Nephron progenitor cell (in vitro differentiated cells): ENCODE data around the gene DKK2.
"Not testable (repeated sequence)": the region's sequence is repeated elsewhere in the genome, so short reads cannot be mapped to it uniquely, and the experiment has no call there.

ENCODE experiments used
- DNase-seq: peaks from one replicate; pipeline ENCODE4 v3.0.0; 2021
- H3K27ac Mint-ChIP-seq: 2 replicates; pipeline ENCODE4 v1.8.0; 2021; ENCODE audit warnings: mild to moderate bottlenecking, moderate library complexity, mixed read lengths
- H3K27me3 Mint-ChIP-seq: 2 replicates; pipeline ENCODE4 v1.8.0; 2021; ENCODE audit warnings: mild to moderate bottlenecking, low read depth, mixed read lengths; ENCODE audit not compliant: poor library complexity
- H3K36me3 Mint-ChIP-seq: 2 replicates; pipeline ENCODE4 v1.8.0; 2021; ENCODE audit warnings: low read depth, mixed read lengths
- H3K4me1 Mint-ChIP-seq: 2 replicates; pipeline ENCODE4 v1.8.0; 2021; ENCODE audit warnings: mixed read lengths
- H3K4me3 Mint-ChIP-seq: 2 replicates; pipeline ENCODE4 v1.8.0; 2021; ENCODE audit warnings: mild to moderate bottlenecking, moderate library complexity, mixed read lengths
- H3K9me3 Mint-ChIP-seq: 2 replicates; pipeline ENCODE4 v1.8.0; 2021; ENCODE audit warnings: mild to moderate bottlenecking, moderate library complexity, mixed read lengths
- CTCF ChIP-seq: fragments of 200-600 bp; sonication (generic); IDR thresholded peaks from 2 replicates; pipeline ENCODE4 v1.5.0; 2021; ENCODE audit warnings: antibody characterized with exemption

The DKK2 gene

GRCh38 chr4:106930522-106930921 lies 105.6 kb downstream of the DKK2 start:
- peaks cover 7% of the 10 kb centered on the region for H3K9me3 Mint-ChIP-seq
- H3K4me1 Mint-ChIP-seq, result peaks cover 21% of the 10 kb centered on the region
- no peak overlapping the region for H3K4me3 Mint-ChIP-seq
- H3K27ac Mint-ChIP-seq, result no peak overlapping the region
- H3K27me3 Mint-ChIP-seq, result peaks cover 4% of the 10 kb centered on the region
- DNase-seq, result no peak
- no peaks in the 10 kb centered on the region for H3K36me3 Mint-ChIP-seq
- TF ChIP-seq CTCF, result no peak

- Mint-ChIP-seq H3K36me3 (no peaks in the 10 kb centered on the region), H3K4me1 (peaks cover 21% of the 10 kb centered on the region), H3K9me3 (no peaks in the 10 kb centered on the region), H3K4me3 (no peak overlapping the region), H3K27me3 (peaks cover 4% of the 10 kb centered on the region), H3K27ac (no peak overlapping the region)
- DNase-seq, result no peak
- no peak for TF ChIP-seq CTCF
Measured at GRCh38 chr4:106929248-106929647, 106.9 kb downstream of the DKK2 start.

GRCh38 chr4:106914223-106914622 lies 121.9 kb downstream of the DKK2 start:
- no peak for DNase-seq
- Mint-ChIP-seq H3K4me3 (no peak overlapping the region), H3K36me3 (no peaks in the 10 kb centered on the region), H3K9me3 (no peaks in the 10 kb centered on the region), H3K4me1 (no peaks in the 10 kb centered on the region), H3K27ac (no peak overlapping the region), H3K27me3 (peaks cover under 1% of the 10 kb centered on the region)
- no peak for TF ChIP-seq CTCF

- no peak for TF ChIP-seq CTCF
- no peak for DNase-seq
- H3K27me3 Mint-ChIP-seq, result peaks cover 3% of the 10 kb centered on the region
- no peaks in the 10 kb centered on the region for H3K9me3 Mint-ChIP-seq
- H3K4me3 Mint-ChIP-seq, result no peak overlapping the region
- no peaks in the 10 kb centered on the region for H3K4me1 Mint-ChIP-seq
- H3K36me3 Mint-ChIP-seq, result no peaks in the 10 kb centered on the region
- no peak overlapping the region for H3K27ac Mint-ChIP-seq
Measured at GRCh38 chr4:106909486-106910188, 126.5 kb downstream of the DKK2 start.

GRCh38 chr4:106908049-106908448 lies 128.1 kb downstream of the DKK2 start:
- not testable (repeated sequence) for H3K4me1 Mint-ChIP-seq, H3K36me3 Mint-ChIP-seq, H3K9me3 Mint-ChIP-seq, H3K4me3 Mint-ChIP-seq, H3K27ac Mint-ChIP-seq, H3K27me3 Mint-ChIP-seq, DNase-seq

- DNase-seq, result no peak
- Mint-ChIP-seq H3K27ac (no peak overlapping the region), H3K9me3 (no peaks in the 10 kb centered on the region), H3K36me3 (no peaks in the 10 kb centered on the region), H3K4me3 (no peak overlapping the region), H3K27me3 (peaks cover 3% of the 10 kb centered on the region), H3K4me1 (no peaks in the 10 kb centered on the region)
- no peak for TF ChIP-seq CTCF
Measured at GRCh38 chr4:106907216-106907615, 128.9 kb downstream of the DKK2 start.
